Bronchial epithelial cell (primary cell): ENCODE data around the gene EPHB2. TPM values are rescaled to one million over a fixed set of nuclear protein-coding genes. Genes with fewer than 3 reads are reported as not detected.
A peak's percentile ranks its signal among the peaks of the same experiment; 100 is the strongest.

Experiments used
- DNase-seq: peaks from one replicate; pipeline ENCODE4 v3.0.0-alpha.2; 2010; ENCODE audit warnings: low read depth
- FAIRE-seq: peaks from 2 replicates; lab custom pipeline; 2011; peaks lifted over from hg19 to GRCh38; lab: Jason Lieb, UNC
- H3K27me3 ChIP-seq: 2 replicates; pipeline ENCODE4 v1.5.1; 2011; ENCODE audit warnings: low read length; ENCODE audit not compliant: control insufficient read depth, insufficient read depth
- H3K36me3 ChIP-seq: 2 replicates; pipeline ENCODE4 v1.5.1; 2011; ENCODE audit warnings: low read length; ENCODE audit not compliant: control insufficient read depth, insufficient read depth
- H3K4me3 ChIP-seq: 2 replicates; pipeline ENCODE4 v1.5.1; 2011; ENCODE audit warnings: mild to moderate bottlenecking, low read depth, low read length, control low read depth
- total RNA-seq: library from RNA; depleted of rRNA; stranded (reverse); fragments of >200 nt; gene quantifications from 2 replicates; pipeline ENCODE4 v1.2.1, GENCODE V29; 2014
- TF ChIP-seq, protein P1 (sequence below): IDR thresholded peaks from 2 replicates; pipeline ENCODE4 v1.5.1; 2011; ENCODE audit warnings: mild to moderate bottlenecking, moderate library complexity, low read length, control low read depth, inconsistent platforms; ENCODE audit not compliant: insufficient read depth, severe bottlenecking

The EPHB2 gene
- total RNA-seq, 1 donor from 2014 or later, result 10.0 TPM

GRCh38 chr1:22855668-22856606 is 145.3 kb downstream of the EPHB2 start:
- Histone ChIP-seq H3K36me3 (no peaks in the 10 kb centered on the region), H3K27me3 (no peaks in the 10 kb centered on the region), H3K4me3 (no peak overlapping the region)
- TF ChIP-seq, protein P1, sequence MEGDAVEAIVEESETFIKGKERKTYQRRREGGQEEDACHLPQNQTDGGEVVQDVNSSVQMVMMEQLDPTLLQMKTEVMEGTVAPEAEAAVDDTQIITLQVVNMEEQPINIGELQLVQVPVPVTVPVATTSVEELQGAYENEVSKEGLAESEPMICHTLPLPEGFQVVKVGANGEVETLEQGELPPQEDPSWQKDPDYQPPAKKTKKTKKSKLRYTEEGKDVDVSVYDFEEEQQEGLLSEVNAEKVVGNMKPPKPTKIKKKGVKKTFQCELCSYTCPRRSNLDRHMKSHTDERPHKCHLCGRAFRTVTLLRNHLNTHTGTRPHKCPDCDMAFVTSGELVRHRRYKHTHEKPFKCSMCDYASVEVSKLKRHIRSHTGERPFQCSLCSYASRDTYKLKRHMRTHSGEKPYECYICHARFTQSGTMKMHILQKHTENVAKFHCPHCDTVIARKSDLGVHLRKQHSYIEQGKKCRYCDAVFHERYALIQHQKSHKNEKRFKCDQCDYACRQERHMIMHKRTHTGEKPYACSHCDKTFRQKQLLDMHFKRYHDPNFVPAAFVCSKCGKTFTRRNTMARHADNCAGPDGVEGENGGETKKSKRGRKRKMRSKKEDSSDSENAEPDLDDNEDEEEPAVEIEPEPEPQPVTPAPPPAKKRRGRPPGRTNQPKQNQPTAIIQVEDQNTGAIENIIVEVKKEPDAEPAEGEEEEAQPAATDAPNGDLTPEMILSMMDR, result no peak
- FAIRE-seq (no peak), DNase-seq (no peak)

- FAIRE-seq, result peak; percentile 68
- no peaks in the 10 kb centered on the region for H3K27me3 ChIP-seq
- no peak for DNase-seq
- H3K36me3 ChIP-seq, result no peaks in the 10 kb centered on the region
- TF ChIP-seq, protein P1, result no peak
- H3K4me3 ChIP-seq, result no peak overlapping the region
Observed at GRCh38 chr1:22857661-22858060, 147.0 kb downstream of the EPHB2 start.

DNA sequence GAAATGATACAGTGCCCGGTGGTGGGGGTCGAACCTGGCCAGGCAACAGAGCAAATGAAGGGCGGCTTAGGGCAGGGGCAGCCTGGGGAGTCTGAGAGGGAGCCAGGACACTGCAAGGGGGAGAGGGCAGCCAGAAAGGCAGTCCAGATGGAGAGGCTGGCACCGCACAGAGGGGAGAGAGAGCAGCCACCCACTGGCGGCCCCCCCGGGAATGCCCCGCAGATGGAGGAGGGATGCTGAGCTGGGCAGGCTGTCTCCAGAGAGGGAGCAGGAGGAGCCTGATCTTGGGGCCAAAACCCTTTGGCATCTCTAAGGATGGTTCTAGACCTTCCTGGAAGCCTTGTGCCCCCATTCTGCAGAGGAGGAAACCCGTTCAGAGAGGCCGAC is 149.8 kb downstream of the EPHB2 start:
- FAIRE-seq (no peak), DNase-seq (no peak)
- TF ChIP-seq, protein P1, result no peak
- peaks cover 8% of the 10 kb centered on the region for H3K36me3 ChIP-seq
- no peak overlapping the region for H3K4me3 ChIP-seq
- no peaks in the 10 kb centered on the region for H3K27me3 ChIP-seq

- Histone ChIP-seq H3K27me3 (no peaks in the 10 kb centered on the region), H3K36me3 (peaks cover 10% of the 10 kb centered on the region), H3K4me3 (no peak overlapping the region)
- FAIRE-seq (no peak), DNase-seq (no peak)
- TF ChIP-seq, protein P1, result no peak
Observed at GRCh38 chr1:22860883-22861385, 150.3 kb downstream of the EPHB2 start.

DNA sequence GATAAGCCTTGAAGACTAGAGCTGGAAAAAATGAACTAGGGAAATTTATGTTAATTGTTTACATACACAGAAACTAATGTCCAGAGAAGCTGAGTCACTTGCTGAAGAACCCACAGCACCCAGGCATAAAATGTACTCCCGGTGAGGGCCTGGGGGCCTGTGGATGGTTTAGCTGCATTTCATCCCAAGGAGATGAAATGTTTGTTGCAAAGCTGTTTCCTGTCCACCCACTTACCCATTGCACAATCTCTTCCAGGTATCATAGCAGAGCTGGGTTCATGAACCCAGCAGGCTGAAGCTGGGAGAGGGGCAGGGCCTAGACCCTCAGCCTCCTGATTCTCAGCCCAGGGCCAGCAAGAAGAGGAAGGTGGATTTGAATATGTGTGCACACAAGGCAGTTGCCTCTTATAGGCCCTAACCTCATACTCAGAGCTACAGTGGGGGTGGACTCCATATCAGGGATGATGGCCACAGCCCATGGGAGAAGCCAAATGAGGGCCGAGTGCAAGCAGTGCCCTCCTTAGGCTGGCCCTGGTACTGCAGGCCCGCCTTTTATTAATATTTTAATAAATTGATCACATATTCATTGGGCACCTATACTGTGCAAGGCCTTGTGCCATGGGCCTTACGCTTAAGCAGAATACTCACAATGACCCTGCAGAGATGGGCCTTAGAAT is 151.3 kb downstream of the EPHB2 start:
- DNase-seq (peak; percentile 92), FAIRE-seq (peak; percentile 23)
- Histone ChIP-seq H3K4me3 (no peak overlapping the region), H3K27me3 (no peaks in the 10 kb centered on the region), H3K36me3 (peaks cover 15% of the 10 kb centered on the region)
- TF ChIP-seq, protein P1, result peak; percentile 89
